DMS153 treated with DMSO at 0.1 percent for 48 hours (cell line): Measurements from ENCODE around the gene ARHGEF28.

Experiments used
- DNase-seq: peaks from one replicate; lab custom pipeline; 2025; ENCODE audit not compliant: unreplicated experiment; lab: John Stamatoyannopoulos, UW

ARHGEF28 gene

GRCh38 chr5:73655521-73656160, 29.6 kb downstream of the ARHGEF28 start:
- DNase-seq = no peak

GRCh38 chr5:73661753-73662152, 35.8 kb downstream of the ARHGEF28 start:
- no peak for DNase-seq

- no peak for DNase-seq
Observed at GRCh38 chr5:73663161-73663859, 37.3 kb downstream of the ARHGEF28 start.

GRCh38 chr5:73663860-73664240, 37.9 kb downstream of the ARHGEF28 start:
- DNase-seq = no peak

DNA sequence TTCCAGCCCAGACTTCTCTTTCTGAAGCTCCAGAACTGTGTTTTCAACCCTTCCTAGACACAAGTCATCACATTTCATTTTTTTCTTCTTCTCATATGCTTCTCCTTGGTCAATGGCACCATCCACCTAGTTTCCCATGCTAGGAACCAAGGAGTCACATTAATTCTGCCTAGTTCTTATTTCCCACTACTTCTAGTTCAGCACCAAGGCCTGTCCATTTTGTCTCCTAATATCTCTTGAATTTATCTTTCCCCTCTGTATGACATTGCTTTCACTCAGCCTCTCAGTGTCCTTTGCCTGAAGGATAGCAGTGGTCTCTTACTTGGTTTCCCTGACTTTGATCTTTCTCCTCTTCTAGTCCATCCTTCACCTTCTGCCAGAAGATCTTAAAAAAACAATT, 38.8 kb downstream of the ARHGEF28 start:
- no peak for DNase-seq

DNA sequence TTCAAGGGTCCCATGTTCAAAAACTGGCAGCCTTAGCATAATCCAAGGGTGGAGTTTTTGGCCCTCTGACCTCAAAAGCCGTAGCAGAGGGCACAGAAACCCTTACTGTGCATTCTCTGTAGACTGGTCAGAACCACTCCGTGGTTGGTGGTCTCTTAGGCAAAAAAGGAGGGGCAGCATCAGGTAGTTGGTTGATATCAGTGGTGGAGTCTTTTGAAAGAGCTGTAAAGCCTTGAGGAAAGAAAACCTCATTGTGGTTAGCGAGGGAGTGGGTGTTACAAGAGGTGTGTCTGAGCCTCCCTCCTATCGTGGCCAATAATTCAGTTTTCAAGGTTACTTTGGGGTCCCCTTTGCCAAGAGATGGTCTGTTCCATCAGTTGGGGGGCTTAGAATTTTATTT, 40.9 kb downstream of the ARHGEF28 start:
- no peak for DNase-seq

DNA sequence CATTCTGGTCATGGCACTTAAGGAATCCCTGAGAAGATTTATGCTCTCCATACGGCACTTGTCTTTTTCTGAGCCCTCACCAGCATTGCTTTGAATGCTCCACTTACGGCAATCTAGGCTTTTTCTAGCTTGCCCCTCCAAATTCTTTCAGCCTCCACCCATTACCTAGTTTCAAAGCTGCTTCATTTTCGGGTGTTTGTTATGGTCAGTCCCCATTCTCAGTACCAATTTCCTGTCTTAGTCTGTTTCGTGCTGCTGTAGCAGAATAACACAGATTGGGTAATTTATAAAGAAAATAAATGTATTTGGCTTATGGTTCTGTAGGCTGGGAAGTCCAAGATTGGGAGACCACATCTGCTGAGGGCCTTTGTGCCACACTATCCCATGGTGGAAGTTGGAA, 42.0 kb downstream of the ARHGEF28 start:
- no peak for DNase-seq

DNA sequence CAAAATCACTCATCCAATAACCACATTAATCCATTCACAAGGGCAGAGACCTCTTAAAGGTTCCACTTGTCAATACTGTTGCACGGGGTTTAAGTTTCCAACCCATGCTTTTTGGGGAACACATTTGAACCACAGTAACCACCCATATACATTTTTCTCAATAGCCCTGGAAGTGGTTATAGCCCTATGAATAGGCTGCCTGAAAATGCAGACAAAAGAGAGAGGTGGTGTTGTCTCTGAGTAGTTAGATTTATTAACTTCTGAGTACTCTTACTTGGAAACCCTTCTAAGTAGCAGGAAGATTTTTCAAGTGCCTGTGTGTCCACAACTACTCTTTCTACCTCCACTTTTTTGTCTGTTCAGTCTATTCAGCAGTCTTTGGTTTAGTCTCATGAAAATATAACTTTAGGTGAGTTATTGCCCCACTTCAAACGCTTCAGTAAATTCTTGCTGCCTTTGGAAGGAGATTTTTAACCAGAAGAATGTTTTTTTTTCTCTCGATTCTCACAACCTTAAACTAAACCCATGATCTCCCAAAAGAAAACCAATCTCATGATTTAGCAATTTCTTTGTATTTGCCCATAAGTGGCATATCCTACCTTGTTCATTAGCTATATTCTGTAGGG, 42.6 kb downstream of the ARHGEF28 start:
- no peak for DNase-seq

DNA sequence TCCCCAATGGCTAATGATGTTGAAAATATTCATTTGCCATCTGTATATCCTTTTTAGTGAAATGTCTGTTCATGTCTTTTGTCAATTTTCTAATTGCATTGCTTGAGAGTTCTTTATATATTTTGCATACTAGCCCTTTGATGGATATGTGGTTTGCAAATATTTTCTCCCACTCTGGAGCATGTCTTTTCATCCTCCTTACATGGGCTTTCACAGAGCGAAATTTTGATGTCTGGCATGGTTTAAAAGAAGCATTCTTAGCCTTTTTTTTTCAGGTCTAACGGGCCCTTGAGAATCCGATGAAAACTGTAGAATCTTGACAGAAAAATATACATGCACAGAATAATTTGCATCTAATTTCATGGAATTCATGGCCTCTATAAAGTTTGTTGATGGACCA, 44.7 kb downstream of the ARHGEF28 start:
- DNase-seq = no peak

- DNase-seq = no peak
Observed at GRCh38 chr5:73672132-73672531, 46.1 kb downstream of the ARHGEF28 start.

- DNase-seq = no peak
Observed at GRCh38 chr5:73673161-73673591, 47.2 kb downstream of the ARHGEF28 start.

DNA sequence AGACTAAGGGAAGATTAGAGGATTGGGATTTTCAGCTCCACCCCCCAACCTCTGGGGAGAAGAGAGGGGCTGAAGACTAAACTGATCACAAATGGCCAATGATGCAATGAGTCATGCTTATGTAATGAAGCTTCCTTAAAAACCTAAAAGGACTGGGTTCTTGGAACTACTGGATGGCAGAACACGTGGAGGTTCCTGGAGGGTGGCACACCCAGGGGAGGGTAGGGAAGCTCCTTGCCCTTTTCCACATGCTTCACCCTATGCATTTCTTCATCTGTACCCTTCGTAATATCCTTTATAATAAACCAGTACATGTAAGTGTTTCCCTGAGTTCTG, 48.6 kb downstream of the ARHGEF28 start:
- DNase-seq = no peak

DNA sequence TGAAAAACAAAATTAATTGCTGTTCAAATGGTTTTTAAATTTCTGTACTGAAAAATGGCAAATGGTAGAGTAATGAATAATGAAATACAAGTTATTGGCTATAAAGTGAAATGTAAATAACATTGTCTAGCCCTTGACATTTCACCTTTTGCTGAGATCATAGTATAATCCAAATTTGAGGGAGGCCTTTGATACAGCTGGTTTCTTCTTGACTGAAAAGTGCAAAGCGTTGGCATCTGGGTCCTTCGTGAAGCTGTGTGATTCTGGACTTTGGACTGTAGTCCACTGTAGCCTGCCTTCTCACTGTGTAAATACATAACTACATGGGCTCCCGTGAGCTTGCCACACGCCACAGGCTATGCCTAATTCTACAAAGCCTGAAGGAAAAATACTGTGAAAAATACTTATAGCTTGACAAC, 52.3 kb downstream of the ARHGEF28 start:
- DNase-seq = no peak

- no peak for DNase-seq
Observed at GRCh38 chr5:73678807-73679206, 52.8 kb downstream of the ARHGEF28 start.

DNA sequence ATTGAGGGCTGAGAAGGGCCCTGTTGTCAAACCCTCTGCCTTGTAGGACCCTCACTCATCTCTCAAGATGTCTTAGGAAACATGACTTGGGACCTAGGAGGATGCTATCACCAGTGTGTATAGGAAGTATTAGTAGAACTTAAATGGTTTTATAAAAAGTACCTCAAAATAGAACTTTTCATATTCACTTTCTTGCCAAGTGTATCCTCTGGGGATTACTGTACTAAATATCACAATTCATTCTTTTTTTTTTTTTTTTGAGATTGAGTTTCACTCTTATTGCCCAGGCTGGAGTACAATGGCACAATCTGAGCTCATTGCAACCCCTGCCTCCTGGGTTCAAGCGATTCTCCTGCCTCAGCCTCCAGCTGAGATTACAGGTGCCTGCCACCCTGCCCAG, 56.2 kb downstream of the ARHGEF28 start:
- no peak for DNase-seq

- DNase-seq = no peak
Observed at GRCh38 chr5:73684691-73685090, 58.7 kb downstream of the ARHGEF28 start.

DNA sequence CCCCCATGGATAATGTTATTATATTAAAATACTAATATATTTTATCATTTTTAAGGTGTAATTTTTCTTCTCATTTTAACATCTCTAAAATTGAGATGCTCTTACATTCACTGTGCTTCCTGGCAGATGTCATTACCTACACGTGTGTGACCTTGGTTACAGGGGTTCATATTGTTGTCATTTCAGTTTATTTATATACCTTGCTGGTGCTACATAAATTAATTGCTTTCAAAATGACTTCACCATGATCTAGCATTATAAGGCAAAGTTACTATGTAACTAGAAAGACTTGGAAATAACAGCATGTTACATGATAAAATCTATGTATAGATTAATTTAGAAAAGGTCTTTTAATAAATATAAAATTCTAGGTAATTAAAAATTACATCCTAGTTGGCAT, 60.9 kb downstream of the ARHGEF28 start:
- no peak for DNase-seq

- DNase-seq = no peak
Observed at GRCh38 chr5:73687357-73687756, 61.4 kb downstream of the ARHGEF28 start.

- DNase-seq = no peak
Observed at GRCh38 chr5:73690015-73690414, 64.0 kb downstream of the ARHGEF28 start.

GRCh38 chr5:73691302-73692080, 65.5 kb downstream of the ARHGEF28 start:
- DNase-seq = no peak

GRCh38 chr5:73692166-73692640, 66.2 kb downstream of the ARHGEF28 start:
- no peak for DNase-seq

DNA sequence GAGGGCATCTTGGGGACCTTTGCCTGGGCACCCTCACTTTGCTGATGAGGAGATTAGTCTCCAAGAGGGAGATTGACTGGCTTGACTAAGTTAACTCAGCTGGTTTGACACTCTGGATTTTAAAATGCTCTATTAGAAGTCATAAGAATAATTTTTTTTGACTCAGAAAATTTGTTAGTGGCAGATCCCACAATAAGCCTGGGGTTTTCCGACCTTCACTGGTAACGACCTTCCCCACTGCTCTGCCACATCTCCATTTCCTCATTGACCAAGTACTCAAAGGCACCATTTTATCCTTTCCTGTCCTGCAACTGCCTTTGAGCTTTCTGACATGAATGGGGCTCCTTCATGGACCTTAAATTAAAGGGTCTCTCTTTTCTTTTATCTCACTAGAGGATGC, 67.0 kb downstream of the ARHGEF28 start:
- DNase-seq = no peak
